HCT116 (cell line): ENCODE data around the gene PLEKHO1. TPM values are rescaled to one million over a fixed set of nuclear protein-coding genes. Genes with fewer than 3 reads are reported as not detected.

Experiments used
- ATAC-seq: fragments of 200-7000 bp; cut with Tn5 transposase; 2 replicates; pipeline ENCODE4 v1.9.1; 2020; ENCODE audit warnings: mild to moderate bottlenecking, moderate library complexity
- BruUV-seq: library from RNA; stranded (reverse); fragments of 400-500 nt; replicated peaks from 2 replicates; lab custom pipeline; 2021; lab: Mats Ljungman, UMichigan
- CTCF ChIA-PET: fragments of 300-600 bp; sonication (Branson Sonifier 250); formaldehyde crosslinking; loops from one replicate; lab custom pipeline; 2021; ENCODE audit warnings: antibody characterized with exemption; lab: Charles Lee
- POLR2A ChIA-PET: fragments of 300-600, 350-600 bp; sonication (Branson Sonifier 250); formaldehyde crosslinking; loops from one replicate; lab custom pipeline; 2021; ENCODE audit warnings: antibody characterized with exemption; lab: Charles Lee
- RAD21 ChIA-PET, 2 experiments: fragments of 300-600 bp; sonication (Branson Sonifier 250); formaldehyde crosslinking; loops; one replicate each; lab custom pipeline; 2023; ENCODE audit warnings: low total read pairs in 2 of 2; ENCODE audit not compliant: uncharacterized antibody in 2 of 2, unreplicated experiment in 2 of 2, low non-redundant PET in 1 of 2; lab: Charles Lee
- DNase-seq: peaks from one replicate; pipeline ENCODE4 v3.0.0-alpha.2; 2010; ENCODE audit warnings: low read depth, low spot score
- H2AFZ ChIP-seq: fragments of 200-600 bp; shearing (Covaris generic), sonication (generic); 2 replicates; pipeline ENCODE4 v1.6.1; 2017; ENCODE audit warnings: low read depth, mixed run types, mixed read lengths, antibody characterized with exemption, low read length; ENCODE audit not compliant: poor library complexity, severe bottlenecking
- H3K27ac ChIP-seq: 2 replicates; pipeline ENCODE4 v1.5.1; 2012; ENCODE audit warnings: low read depth, low read length
- H3K27me3 ChIP-seq: fragments of 200-600 bp; sonication (generic); 2 replicates; pipeline ENCODE4 v1.6.1; 2016; ENCODE audit warnings: mixed run types, low read length, mixed read lengths; ENCODE audit not compliant: insufficient read depth
- H3K36me3 ChIP-seq, 2 experiments: fragments of 200-500 bp in 1 of 2; fragments of 200-600 bp in 1 of 2; sonication (Bioruptor generic) in 1 of 2; sonication (generic) in 1 of 2; 2 replicates each; pipeline versions ENCODE4 v1.5.1 to v1.6.1; 2014 to 2016; ENCODE audit warnings: low read length in 2 of 2, inconsistent platforms in 1 of 2, mixed read lengths in 1 of 2, mixed run types in 1 of 2; ENCODE audit not compliant: insufficient read depth in 2 of 2, control insufficient read depth in 1 of 2
- H3K4me1 ChIP-seq, 2 experiments: fragments of 200-600 bp in 1 of 2; sonication (generic) in 1 of 2; 2 replicates each; pipeline versions ENCODE4 v1.5.1 to v1.6.1; 2012 to 2017; ENCODE audit warnings: low read length in 2 of 2, inconsistent platforms in 1 of 2, mild to moderate bottlenecking in 1 of 2, mixed read lengths in 1 of 2, mixed run types in 1 of 2, moderate library complexity in 1 of 2; ENCODE audit not compliant: insufficient read depth in 2 of 2, control insufficient read depth in 1 of 2
- H3K4me2 ChIP-seq: fragments of 200-600 bp; sonication (generic); 2 replicates; pipeline ENCODE4 v1.6.1; 2017; ENCODE audit warnings: mixed run types, low read length, mixed read lengths
- H3K4me3 ChIP-seq, 2 experiments: fragments of 200-600 bp in 1 of 2; sonication (generic) in 1 of 2; replicated peaks in 1 of 2; 2 replicates each; pipeline ENCODE4 v1.5.1; 2011 to 2016; ENCODE audit warnings: low read length in 2 of 2, control low read depth in 1 of 2, low read depth in 1 of 2, mild to moderate bottlenecking in 1 of 2, mixed read lengths in 1 of 2, mixed run types in 1 of 2
- H3K79me2 ChIP-seq: fragments of 200-600 bp; sonication (generic); 2 replicates; pipeline ENCODE4 v1.6.1; 2017; ENCODE audit warnings: mild to moderate bottlenecking, mixed run types, low read length, moderate library complexity, mixed read lengths; ENCODE audit not compliant: insufficient read depth
- H3K9ac ChIP-seq: fragments of 200-600 bp; sonication (generic); 2 replicates; pipeline ENCODE4 v1.6.1; 2016; ENCODE audit warnings: low read length, mixed read lengths
- H3K9me2 ChIP-seq: fragments of 200-600 bp; sonication (generic), shearing (Covaris generic); 2 replicates; pipeline ENCODE4 v1.6.1; 2017; ENCODE audit warnings: mixed run types, mild to moderate bottlenecking, moderate library complexity; ENCODE audit not compliant: insufficient read depth
- H3K9me3 ChIP-seq, 2 experiments: fragments of 200-500 bp in 1 of 2; fragments of 200-600 bp in 1 of 2; sonication (Bioruptor generic) in 1 of 2; sonication (generic) in 1 of 2; 2 replicates each; pipeline ENCODE4 v1.6.1; 2014 to 2017; ENCODE audit warnings: low read length in 2 of 2, mixed read lengths in 2 of 2, inconsistent platforms in 1 of 2, low read depth in 1 of 2, mild to moderate bottlenecking in 1 of 2, mixed run types in 1 of 2, moderate library complexity in 1 of 2; ENCODE audit not compliant: control insufficient read depth in 1 of 2, insufficient read depth in 1 of 2
- H4K20me1 ChIP-seq: fragments of 200-600 bp; sonication (generic), shearing (Covaris generic); 2 replicates; pipeline ENCODE4 v1.6.1; 2017; ENCODE audit warnings: mixed run types, mild to moderate bottlenecking, moderate library complexity; ENCODE audit not compliant: insufficient read depth
- EGR1 ChIP-seq: IDR thresholded peaks from 2 replicates; pipeline ENCODE4 v1.6.1; 2012; ENCODE audit warnings: low read depth
- FOSL1 ChIP-seq: IDR thresholded peaks from 2 replicates; pipeline ENCODE4 v1.6.1; 2012; ENCODE audit warnings: low read depth
- JUND ChIP-seq: IDR thresholded peaks from 2 replicates; pipeline ENCODE4 v1.6.1; 2012
- SP1 ChIP-seq: IDR thresholded peaks from 2 replicates; pipeline ENCODE4 v1.6.1; 2012; ENCODE audit warnings: low read depth
- SRF ChIP-seq: IDR thresholded peaks from 2 replicates; pipeline ENCODE4 v1.6.1; 2012; ENCODE audit warnings: low read depth
- intact Hi-C: fragments of 100-400 bp; cut with micrococcal nuclease; formaldehyde crosslinking; loops from 2 replicates; pipeline ENCODE4 v1.10.0; 2022
- total RNA-seq: library from RNA; stranded (reverse); gene quantifications from one replicate; pipeline ENCODE4 v1.2.1, GENCODE V29; 2021; ENCODE audit not compliant: unreplicated experiment

The PLEKHO1 gene
- total RNA-seq, 1 experiment from 2014 or later: 6.9 TPM

GRCh38 chr1:150148837-150149270 lies 862 bp upstream of the PLEKHO1 start:
- H3K36me3 ChIP-seq: no peaks in the 10 kb centered on the region
- RAD21 ChIA-PET: no interaction called here
- H3K4me2 ChIP-seq: no peak overlapping the region
- H2AFZ ChIP-seq: no peak overlapping the region
- DNase-seq (no peak), ATAC-seq (no peak)
- BruUV-seq: no TSS peak
- no peak overlapping the region for H3K27ac ChIP-seq
- H4K20me1 ChIP-seq: no peaks in the 10 kb centered on the region
- no peaks in the 10 kb centered on the region for H3K9me3 ChIP-seq
- no peak overlapping the region for H3K9ac ChIP-seq
- no peaks in the 10 kb centered on the region for H3K27me3 ChIP-seq
- POLR2A ChIA-PET: no interaction called here
- CTCF ChIA-PET: interaction anchor here (0.9 kb wide), 1 partner anchor 16 kb away, joined by 3 read pairs; no protein-coding TSS in a partner anchor
- H3K9me2 ChIP-seq: no peaks in the 10 kb centered on the region
- H3K79me2 ChIP-seq: no peaks in the 10 kb centered on the region
- H3K4me3 ChIP-seq: no peak overlapping the region
- TF ChIP-seq EGR1: no peak
- no peak for TF ChIP-seq SP1
- peaks cover 6 to 15% of the 10 kb centered on the region in 2 experiments; a peak in 3 of 4 replicates for H3K4me1 ChIP-seq
- intact Hi-C loops: no loop called here

GRCh38 chr1:150150133-150151021 lies 661 bp downstream of the PLEKHO1 start:
- BruUV-seq: no TSS peak
- ChIA-PET POLR2A (interaction anchor here (0.6 to 1.3 kb wide), 3 partner anchors 10 to 54 kb away, joined by 3 read pairs; no protein-coding TSS in a partner anchor), RAD21 (no interaction called here), CTCF (no interaction called here)
- H3K4me2 ChIP-seq: peak overlapping the region; percentile 69
- no peak overlapping the region for H2AFZ ChIP-seq
- DNase-seq (no peak), ATAC-seq (peak; percentile 45; the same call in 1 of the 2 replicates)
- H3K4me3 ChIP-seq: peak overlapping the region; percentile 30 to 50
- peak overlapping the region; percentile 53; the same call in 1 of the 2 replicates for H3K27ac ChIP-seq
- H3K4me1 ChIP-seq: peaks cover 6 to 15% of the 10 kb centered on the region in 2 experiments; a peak in 3 of 4 replicates
- no peaks in the 10 kb centered on the region for H3K36me3 ChIP-seq
- H3K9ac ChIP-seq: peak overlapping the region; percentile 41
- no peaks in the 10 kb centered on the region for H3K79me2 ChIP-seq
- H3K9me2 ChIP-seq: no peaks in the 10 kb centered on the region
- no peak for TF ChIP-seq FOSL1
- no peak for TF ChIP-seq JUND
- TF ChIP-seq SP1: no peak
- TF ChIP-seq SRF: no peak
- H3K27me3 ChIP-seq: no peaks in the 10 kb centered on the region
- no peaks in the 10 kb centered on the region for H4K20me1 ChIP-seq
- no peaks in the 10 kb centered on the region for H3K9me3 ChIP-seq
- intact Hi-C loops: no loop called here
